CD1c-positive myeloid dendritic cell (primary cell): ENCODE results near the gene RIPPLY3.

Experiments used
- DNase-seq: peaks from one replicate; pipeline ENCODE4 v3.0.0-alpha.2; 2016; ENCODE audit errors: extremely low spot score

RIPPLY3 gene

DNA sequence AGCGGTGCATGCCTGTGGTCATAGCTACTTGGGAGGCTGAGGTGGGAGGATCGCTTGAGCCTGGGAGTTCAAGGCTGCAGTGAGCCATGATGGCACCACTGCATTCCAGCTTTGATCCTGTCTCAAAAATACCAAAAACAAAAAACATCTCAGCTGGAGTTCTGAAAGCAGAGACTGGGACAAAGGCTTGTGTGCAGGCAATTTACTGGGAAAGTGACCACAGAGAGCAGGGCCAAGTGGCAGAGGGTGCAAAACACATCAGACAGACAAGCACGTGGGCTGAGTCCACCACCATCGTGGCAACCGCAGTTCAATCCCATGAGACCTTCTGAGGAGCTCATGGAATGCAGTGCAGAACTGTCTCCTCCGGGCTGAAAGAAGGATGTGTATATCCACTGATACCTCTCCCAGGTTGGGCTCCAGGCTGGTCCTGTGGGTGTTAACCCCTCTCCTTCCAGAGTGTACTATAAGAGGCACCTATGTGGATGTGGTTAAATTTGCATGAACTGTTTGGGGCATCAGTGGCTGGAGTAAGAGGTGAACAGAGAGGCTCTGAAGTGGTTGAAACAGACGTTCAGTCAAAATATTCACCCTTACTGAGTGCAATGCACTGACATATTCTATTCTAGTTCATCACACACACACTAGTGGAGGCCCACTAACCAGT, 55.6 kb downstream of the RIPPLY3 start:
- DNase-seq, result no peak

DNA sequence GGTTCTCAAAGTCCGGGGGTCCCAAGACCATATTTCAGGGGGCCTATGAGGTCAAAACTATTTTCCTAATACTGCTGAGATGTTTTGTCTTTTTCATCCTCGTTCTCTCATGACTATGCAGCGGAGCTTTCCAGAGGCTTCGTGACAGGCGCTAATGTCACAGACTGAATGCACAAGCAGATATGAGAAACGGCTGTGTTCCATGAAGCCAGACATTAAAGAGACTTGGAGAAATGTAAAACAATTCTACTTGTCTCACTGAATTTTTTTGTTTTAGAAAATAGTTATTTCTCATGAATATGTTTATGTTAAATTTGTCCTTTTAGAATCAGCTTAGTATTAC, 56.1 kb downstream of the RIPPLY3 start:
- DNase-seq, result no peak

- no peak for DNase-seq
Observed at GRCh38 chr21:37063433-37063832, 56.9 kb downstream of the RIPPLY3 start.

DNA sequence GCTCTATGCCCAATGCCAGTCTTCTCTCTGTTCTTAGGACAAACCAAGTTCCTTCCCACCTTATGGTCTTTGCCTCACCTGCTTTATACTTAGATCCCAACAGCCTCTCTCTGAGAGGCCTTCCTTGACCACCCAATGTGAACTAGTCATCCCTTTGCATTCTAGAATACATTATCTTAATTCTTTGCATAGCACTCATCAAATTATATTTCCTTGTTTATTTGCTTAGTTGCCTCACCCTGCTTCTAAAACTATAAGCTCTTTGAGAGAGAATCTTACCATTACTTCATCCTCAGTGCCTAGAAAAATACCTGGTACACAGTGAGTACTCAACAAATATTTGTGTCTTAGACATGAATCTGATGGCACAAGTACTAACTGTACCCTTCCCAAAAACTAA, 58.3 kb downstream of the RIPPLY3 start:
- DNase-seq, result no peak

DNA sequence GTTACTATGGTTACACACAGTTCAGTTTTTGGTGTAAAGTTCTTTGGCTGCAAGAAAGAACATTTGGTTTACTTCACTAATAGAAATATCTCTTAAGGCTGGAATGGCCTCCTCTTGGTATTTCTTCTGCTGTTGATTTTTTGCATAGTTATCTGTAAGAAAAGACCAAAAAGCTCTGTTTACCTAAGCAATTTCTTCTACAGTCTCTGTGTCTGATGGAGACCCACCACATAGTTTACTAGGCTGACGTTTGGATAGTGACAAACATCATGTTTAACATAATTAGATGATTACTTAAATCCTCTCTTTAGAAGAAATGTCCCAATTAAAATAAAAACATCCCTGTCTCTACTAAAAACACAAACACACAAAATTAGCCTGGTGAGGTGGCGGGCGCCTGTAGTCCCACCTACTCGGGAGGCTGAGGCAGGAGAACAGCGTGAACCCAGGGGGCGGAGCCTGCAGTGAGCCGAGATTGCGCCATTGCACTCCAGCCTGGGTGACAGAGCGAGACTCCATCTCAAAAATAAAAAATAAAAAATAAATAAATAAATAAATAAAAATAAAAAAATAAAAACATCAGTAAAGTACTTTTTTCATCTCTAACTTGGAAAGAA, 59.2 kb downstream of the RIPPLY3 start:
- no peak for DNase-seq
